Stimulated activated CD4-positive, alpha-beta T cell treated with anti-CD3 and anti-CD28 coated beads, Interleukin-4, amount 100 ng/mL, for 1 hour (primary cell): ENCODE data around the gene PROKR2.

Experiments used
- DNase-seq: peaks from one replicate; pipeline ENCODE4 v3.0.0-alpha.2; 2020

PROKR2 gene

GRCh38 chr20:5279661-5280060 is 37.1 kb downstream of the PROKR2 start:
- DNase-seq, result no peak

- DNase-seq, result no peak
Observed at GRCh38 chr20:5272268-5272667, 44.5 kb downstream of the PROKR2 start.

GRCh38 chr20:5270603-5271002 is 46.2 kb downstream of the PROKR2 start:
- no peak for DNase-seq

- DNase-seq, result no peak
Observed at GRCh38 chr20:5268449-5268848, 48.3 kb downstream of the PROKR2 start.

GRCh38 chr20:5267092-5267491 is 49.7 kb downstream of the PROKR2 start:
- no peak for DNase-seq
